Mucosa of gallbladder (tissue), 1 donor: ENCODE measurements around the gene OR2K2. TPM values are rescaled to one million over a fixed set of nuclear protein-coding genes. Genes with fewer than 3 reads are reported as not detected.
"Not testable (repeated sequence)": the region's sequence is repeated elsewhere in the genome, so short reads cannot be mapped to it uniquely, and the experiment has no call there.

Experiments used
- DNase-seq: peaks from one replicate; pipeline ENCODE4 v3.0.0-alpha.2; 2020; ENCODE audit warnings: low spot score
- total RNA-seq: library from RNA; stranded (reverse); gene quantifications from one replicate; pipeline ENCODE4 v1.2.1, GENCODE V29; 2021
- donor health status: DM: no; HTN: no; CAD: no.

Gene OR2K2
- total RNA-seq, 1 donor from 2014 or later: not detected

DNA sequence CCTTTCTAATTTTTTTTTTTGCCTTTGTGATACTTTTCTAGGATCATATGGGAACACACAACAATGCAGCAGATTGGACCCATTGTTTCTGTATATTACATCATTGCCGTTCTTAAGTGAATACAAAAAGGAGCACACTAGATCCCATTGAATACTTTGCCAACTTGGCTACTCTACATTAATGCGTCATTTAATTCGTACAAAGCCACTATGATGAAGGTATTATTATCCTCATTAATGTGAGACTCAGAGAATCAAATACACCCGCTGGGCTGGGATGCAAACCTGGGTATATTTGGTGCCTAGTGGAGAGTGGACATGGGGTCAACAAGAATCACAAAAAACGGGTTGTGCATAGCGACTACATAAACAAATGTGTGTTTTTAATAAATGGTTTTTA is 31.9 kb downstream of the OR2K2 start:
- DNase-seq: no peak

DNA sequence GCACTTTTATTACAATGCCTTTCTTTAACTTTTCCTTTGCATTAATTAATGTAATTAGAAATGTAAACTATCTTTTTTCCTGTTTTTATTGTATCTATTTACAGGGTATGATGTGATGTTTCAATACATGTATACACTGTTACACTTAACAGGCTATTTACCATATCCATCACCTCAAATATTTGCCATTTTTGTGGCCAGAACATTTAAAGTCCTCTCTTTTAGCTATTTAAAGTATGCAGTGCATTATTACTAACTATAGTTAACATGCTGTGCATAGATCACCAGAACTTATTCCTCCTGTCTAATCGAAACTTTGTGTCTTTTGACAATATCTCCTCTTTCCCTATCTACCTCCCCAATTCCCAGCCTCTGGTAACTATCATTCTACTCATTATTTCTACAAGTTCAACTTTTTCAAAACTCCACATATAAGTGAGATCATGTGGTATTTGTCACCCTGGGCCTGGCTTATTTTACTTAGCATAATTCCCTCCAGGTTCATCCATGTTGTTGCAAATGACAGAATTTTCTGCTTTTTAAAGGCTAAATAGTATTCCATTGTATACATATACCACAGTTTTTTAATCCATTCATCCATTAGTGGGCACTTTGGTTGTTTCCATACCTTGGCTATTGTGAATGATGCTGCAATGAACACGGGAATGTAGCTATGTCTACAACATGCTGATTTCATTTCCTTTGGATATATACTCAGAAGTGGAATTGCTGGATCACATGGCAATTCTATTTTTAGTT is 32.8 kb downstream of the OR2K2 start:
- no peak for DNase-seq

DNA sequence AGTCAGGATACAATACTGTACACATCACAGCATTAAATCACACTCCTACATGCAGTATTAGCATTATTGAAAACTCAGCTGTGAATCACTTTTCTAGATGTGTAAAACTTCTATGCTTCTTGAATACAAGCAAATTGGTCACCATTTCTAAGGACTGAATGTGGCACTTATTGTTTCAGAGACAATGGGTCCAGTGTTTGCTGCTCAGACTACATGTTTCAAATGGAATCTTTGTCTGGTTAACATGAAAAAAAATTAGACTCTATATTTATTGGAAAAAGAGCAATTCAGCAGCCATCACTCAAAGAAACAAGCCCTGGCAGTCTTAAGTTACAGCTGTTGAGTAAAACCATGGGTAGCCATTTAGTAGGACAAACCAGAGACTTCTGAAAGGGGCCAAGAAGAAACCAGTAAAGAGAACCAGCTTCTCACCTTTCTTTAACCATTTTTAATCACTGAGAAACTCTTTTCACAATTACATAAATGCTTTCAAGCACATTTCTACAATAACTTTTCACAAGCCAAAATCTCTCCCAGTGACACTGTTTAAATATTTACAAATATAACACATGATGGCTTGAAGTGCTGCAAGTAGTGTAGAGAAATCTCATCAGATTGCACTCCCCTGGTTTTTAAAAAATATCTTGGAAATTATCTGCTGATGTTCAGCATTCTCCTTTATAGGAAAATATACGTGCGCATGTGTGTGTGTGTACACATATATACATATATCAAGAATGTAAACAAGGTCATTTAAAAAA is 35.2 kb downstream of the OR2K2 start:
- no peak for DNase-seq

DNA sequence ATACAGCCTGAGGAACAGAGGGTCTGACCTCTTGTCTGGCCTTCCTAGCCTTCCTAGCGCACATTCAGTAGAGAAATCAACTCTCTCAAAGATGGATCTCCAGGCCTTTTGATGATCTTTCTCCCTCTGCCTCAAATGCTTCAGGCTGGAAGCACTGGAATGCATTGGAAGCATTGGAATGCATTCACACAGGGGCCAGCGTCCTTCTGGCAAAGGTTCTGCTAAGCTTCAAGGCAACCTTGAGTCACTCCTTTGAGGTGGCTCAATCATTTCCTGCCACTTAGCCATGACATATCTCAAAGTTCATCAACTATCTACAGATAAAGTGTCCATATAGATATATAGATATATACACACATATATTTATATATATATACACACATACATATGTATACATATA is 42.9 kb downstream of the OR2K2 start:
- no peak for DNase-seq

DNA sequence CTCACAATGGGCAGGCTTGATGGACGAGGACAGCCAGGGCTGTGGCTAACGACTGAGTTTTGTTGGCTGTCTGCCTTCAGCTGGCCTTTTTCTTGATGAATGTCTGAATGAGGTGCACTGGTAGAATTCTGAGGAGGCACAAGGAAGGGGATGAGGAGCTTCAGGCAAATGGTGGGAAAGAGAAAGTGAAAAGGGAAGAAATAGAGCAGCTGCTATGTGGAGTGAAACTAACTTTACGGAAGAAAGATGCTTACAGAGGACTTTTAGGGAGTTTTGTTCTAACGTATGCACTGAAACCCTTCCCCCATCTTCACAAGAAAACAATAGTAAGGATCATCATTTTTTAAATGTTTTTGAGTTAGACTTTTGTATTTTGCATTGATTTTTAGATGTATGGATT is 45.3 kb downstream of the OR2K2 start:
- DNase-seq: no peak

DNA sequence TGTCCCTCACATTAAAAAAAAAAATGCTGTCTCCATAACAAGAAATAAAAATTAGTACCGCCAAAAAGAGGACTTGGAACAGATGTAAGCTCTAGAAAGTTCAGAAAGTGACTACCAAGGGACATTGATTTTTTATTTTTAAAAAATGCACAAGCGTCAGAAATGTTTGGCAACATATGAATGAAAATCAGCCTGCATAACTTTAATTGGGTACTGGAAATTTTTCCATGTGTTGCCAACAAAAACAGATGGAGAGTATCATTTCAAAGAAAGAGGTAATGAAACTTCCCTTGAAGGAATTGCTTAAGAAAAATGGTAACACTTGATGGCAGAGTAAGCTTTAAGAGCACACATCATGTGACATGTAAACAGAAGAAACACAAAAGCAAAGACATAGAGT is 47.2 kb downstream of the OR2K2 start:
- DNase-seq: no peak

DNA sequence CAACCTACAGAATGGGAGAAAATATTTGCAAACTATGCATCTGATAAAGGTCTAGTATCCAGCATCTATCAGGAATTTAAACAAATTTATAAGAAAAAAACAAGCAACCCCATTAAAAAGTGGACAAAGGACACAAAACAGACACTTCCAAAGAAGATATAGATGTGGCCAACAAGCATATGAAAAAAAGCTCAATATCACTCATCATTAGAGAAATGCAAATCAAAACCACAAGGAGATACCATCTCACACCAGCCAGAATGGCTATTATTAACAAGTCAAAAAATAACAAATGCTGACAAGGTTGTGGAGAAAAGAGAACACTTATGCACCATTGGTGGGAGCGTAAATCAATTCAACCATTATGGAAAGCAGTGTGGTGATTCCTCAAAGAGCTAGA is 49.2 kb downstream of the OR2K2 start:
- not testable (repeated sequence) for DNase-seq

Other genes starting within 250 kb of the OR2K2 start
- gene ECPAS, start 154.2 kb upstream of the OR2K2 start, total RNA-seq: 74.5 TPM
- gene ZNF483, start 195.0 kb upstream of the OR2K2 start, total RNA-seq: 18.7 TPM